ENCODE data around the gene LRRIQ1.

DNA sequence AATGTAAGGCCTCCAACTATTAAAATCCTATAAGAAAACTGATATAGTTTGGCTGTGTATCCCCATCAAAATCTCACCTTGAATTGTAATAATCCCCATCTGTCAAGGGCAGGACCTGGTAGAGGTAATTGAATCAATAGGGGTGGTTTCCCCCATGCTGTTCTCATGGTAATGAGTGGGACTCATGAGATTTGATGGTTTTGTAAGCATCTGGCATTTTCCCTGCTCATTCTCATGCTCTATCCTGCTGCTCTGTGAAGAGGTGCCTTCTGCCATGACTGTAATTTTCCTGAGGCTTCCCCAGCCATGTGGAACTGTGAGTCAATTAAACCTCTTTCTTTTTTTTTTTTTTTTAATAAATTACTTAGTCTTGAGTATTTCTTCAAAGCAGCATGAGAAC, 31.9 kb upstream of the LRRIQ1 start:
- TF ChIP-seq POLR2AphosphoS5 (IDR thresholded peaks at IDR 0.05): no peak
- no peak for TF ChIP-seq POLR2A (IDR thresholded peaks at IDR 0.05)
- no peak for TF ChIP-seq CTCF (IDR thresholded peaks at IDR 0.05 in 8 of 11, conservative IDR thresholded peaks at IDR 0.05 in 3 of 11)
